Activated T-cell treated with anti-CD3 and anti-CD28 coated beads for 24 hours (primary cell): ENCODE data around the gene MPPED1.

ENCODE experiments used
- DNase-seq: peaks from one replicate; pipeline ENCODE4 v3.0.0-alpha.2; 2020; ENCODE audit warnings: low read depth

MPPED1 gene

DNA sequence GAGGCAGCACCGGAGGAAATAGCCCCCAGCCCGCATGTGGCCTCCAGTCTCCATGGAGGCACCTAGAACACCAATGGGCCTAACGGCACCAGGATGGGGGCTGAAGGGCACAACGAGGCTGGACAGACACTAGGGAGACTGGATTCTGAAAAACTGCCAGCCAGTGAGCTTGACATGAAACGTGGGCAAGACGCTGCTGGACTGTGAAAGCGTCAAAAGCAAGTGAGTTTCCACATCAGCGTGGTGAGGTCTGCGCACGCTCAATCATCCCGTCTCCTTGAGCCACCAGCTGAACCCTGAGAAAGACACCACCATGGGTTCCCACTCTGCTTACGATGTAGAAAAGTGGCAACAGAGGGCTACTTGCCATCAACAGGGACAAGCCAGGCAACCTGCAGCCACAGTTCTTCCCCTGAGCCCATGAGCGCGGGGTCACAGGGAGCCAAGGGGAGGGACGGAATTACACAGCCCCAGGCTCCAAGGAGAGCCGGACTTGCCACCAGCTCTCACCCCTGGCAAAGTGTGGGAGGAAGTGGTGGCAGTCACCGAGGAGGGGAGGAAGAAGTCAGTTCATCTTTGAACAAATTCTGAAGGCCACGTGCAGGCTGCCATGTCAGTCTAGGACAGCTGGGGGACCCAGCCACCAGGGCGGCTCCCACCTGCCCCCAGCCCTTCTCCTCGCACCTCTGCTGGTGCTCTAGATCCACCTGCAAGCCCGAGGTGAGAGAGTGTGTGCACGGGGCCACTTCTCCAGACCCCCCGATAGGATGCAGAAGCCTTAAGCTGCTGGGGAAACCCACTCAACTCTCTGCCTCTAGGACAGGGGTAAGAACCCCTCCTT lies 131.1 kb downstream of the MPPED1 start:
- no peak for DNase-seq

- no peak for DNase-seq
Observed at GRCh38 chr22:43543522-43544288, 131.9 kb downstream of the MPPED1 start.

GRCh38 chr22:43544289-43544673 lies 132.5 kb downstream of the MPPED1 start:
- DNase-seq = no peak

GRCh38 chr22:43546186-43546585 lies 134.4 kb downstream of the MPPED1 start:
- no peak for DNase-seq

DNA sequence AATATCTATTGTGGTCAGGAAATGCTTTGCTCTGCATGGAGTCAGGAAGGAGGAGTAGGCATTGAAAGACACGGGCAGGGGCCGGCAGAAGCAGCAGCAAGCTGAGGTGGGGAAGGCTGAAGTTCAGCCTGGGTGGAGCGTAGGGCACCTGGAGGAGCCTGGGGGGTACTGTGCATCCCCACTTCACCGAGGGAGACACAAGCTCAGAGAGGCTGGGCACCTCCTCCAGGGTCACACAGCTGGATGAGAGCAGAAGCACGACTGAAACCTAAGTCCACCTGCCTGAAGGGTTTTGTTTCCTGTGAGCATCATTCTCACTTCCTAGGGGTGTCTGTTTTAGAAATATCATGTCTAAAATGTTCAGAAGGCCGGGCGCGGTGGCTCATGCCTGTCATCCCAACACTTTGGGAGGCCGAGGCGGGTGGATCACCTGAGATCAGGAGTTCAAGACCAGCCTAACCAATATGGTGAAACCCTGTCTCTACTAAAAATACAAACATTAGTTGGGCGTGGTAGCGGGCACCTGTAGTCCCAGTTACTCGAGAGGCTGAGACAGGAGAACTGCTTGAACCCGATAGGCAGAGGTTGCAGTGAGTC lies 138.3 kb downstream of the MPPED1 start:
- DNase-seq = no peak

DNA sequence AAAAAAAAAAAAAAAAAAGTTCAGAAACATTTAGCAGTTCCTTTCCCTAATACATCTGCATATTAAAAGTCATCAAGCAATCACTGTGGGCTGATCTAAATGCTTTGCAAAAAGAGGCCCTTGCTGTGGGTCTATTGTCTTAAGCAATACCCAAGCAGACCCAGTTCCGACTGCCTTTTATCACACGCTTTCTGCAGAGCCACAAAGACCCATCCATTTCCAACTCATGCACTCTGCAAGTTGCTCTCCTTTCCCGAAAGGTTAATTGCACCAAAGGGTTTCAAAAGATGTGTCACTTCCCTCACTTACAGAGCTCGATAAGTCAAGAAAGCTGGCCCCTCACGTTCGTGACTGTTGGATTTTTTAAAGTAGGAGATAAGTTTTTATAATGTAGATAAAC lies 138.9 kb downstream of the MPPED1 start:
- no peak for DNase-seq

GRCh38 chr22:43553451-43554258 lies 141.8 kb downstream of the MPPED1 start:
- no peak for DNase-seq

DNA sequence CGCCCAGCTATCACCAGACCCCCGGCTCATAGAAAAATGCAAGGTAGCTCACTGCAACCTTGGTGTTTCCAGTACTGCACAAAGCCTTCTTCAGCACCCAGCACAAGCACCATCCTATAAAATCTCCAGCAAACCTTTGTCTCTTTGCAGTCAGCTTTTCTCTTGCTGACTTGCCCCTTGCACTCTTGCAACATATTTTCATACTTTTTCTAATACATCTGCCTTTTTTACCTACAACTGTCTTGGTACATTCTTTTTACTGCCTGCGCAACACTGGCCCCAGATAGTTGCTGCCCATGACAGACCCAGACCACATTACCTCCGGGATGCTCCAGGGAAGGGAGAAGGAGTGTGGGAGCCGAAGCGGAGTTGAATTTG lies 142.4 kb downstream of the MPPED1 start:
- no peak for DNase-seq

DNA sequence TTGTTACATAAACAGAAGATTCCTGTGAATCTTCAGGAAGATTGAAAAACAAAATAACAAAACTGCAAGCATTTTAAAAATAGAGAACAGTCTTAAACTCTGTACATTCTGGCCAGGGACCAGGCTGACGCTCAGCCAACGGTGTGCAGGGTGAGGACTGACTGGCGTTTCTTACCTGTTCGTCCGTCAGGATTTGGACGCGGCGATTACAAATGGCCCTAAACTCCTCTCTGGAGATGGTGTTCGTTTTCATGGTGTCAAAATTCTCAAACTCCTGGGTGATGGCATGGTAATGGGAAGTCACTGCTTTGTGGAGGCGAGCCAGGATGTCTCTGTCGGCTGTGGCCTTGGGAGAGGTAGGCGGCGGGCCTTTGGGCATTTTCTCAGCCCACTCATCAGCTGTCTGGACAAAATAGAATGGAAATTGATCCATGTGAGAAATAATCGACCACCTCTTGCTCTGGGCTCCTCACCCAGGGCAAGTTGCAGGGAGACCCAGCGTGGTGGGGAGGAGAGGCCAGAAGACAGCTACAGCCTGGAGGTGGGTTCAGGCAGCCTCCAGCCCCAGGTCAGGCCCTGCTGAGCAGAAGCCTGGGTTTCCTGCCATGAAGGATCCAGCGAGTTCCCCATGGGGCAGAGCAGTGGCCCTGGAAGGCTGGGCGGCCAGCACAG lies 143.0 kb downstream of the MPPED1 start:
- DNase-seq = no peak

- no peak for DNase-seq
Observed at GRCh38 chr22:43555561-43556515, 144.0 kb downstream of the MPPED1 start.
